Inflammatory macrophage treated with lipopolysaccharide for 1 hour (primary cell): ENCODE results near the gene GAGE12F.
"Not testable (repeated sequence)": the region's sequence is repeated elsewhere in the genome, so short reads cannot be mapped to it uniquely, and the experiment has no call there.

ENCODE experiments used
- DNase-seq, 2 donors: peaks; one replicate each; pipeline ENCODE4 v3.0.0-alpha.2; 2020 to 2022

Gene GAGE12F, protein sequence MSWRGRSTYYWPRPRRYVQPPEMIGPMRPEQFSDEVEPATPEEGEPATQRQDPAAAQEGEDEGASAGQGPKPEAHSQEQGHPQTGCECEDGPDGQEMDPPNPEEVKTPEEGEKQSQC

DNA sequence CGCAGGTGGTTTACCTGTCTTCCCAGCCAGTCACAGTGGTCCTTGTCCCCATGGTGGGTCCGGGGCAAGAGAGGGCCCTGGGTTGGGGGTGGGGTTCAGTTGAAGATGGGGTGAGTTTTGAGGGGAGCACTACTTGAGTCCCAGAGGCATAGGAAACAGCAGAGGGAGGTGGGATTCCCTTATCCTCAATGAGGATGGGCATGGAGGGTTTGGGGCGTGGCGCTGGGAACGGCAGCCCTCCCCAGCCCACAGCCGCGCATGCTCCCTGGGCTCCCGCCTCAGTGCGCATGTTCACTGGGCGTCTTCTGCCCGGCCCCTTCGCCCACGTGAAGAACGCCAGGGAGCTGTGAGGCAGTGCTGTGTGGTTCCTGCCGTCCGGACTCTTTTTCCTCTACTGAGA lies at the start of gene GAGE12F:
Gene GAGE12F, plus strand, starts transcription at position 301 of the 400 bp plus-strand sequence. CDS start 1,155 bp downstream, outside the sequence.
- DNase-seq = not testable (repeated sequence)

DNA sequence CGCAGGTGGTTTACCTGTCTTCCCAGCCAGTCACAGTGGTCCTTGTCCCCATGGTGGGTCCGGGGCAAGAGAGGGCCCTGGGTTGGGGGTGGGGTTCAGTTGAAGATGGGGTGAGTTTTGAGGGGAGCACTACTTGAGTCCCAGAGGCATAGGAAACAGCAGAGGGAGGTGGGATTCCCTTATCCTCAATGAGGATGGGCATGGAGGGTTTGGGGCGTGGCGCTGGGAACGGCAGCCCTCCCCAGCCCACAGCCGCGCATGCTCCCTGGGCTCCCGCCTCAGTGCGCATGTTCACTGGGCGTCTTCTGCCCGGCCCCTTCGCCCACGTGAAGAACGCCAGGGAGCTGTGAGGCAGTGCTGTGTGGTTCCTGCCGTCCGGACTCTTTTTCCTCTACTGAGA lies 28.8 kb upstream of the GAGE12F start, which contains the start of gene GAGE12C:
Gene GAGE12C, plus strand, starts transcription at position 301 of the 400 bp plus-strand sequence. CDS start 1,155 bp downstream, outside the sequence.
- DNase-seq = not testable (repeated sequence)

DNA sequence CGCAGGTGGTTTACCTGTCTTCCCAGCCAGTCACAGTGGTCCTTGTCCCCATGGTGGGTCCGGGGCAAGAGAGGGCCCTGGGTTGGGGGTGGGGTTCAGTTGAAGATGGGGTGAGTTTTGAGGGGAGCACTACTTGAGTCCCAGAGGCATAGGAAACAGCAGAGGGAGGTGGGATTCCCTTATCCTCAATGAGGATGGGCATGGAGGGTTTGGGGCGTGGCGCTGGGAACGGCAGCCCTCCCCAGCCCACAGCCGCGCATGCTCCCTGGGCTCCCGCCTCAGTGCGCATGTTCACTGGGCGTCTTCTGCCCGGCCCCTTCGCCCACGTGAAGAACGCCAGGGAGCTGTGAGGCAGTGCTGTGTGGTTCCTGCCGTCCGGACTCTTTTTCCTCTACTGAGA lies 19.2 kb upstream of the GAGE12F start, which contains the start of gene GAGE12D:
Gene GAGE12D, plus strand, starts transcription at position 301 of the 400 bp plus-strand sequence. CDS start 1,155 bp downstream, outside the sequence.
- not testable (repeated sequence) for DNase-seq

DNA sequence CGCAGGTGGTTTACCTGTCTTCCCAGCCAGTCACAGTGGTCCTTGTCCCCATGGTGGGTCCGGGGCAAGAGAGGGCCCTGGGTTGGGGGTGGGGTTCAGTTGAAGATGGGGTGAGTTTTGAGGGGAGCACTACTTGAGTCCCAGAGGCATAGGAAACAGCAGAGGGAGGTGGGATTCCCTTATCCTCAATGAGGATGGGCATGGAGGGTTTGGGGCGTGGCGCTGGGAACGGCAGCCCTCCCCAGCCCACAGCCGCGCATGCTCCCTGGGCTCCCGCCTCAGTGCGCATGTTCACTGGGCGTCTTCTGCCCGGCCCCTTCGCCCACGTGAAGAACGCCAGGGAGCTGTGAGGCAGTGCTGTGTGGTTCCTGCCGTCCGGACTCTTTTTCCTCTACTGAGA lies 9.7 kb upstream of the GAGE12F start, which contains the start of gene GAGE12E:
Gene GAGE12E, plus strand, starts transcription at position 301 of the 400 bp plus-strand sequence. CDS start 1,155 bp downstream, outside the sequence.
- not testable (repeated sequence) for DNase-seq

DNA sequence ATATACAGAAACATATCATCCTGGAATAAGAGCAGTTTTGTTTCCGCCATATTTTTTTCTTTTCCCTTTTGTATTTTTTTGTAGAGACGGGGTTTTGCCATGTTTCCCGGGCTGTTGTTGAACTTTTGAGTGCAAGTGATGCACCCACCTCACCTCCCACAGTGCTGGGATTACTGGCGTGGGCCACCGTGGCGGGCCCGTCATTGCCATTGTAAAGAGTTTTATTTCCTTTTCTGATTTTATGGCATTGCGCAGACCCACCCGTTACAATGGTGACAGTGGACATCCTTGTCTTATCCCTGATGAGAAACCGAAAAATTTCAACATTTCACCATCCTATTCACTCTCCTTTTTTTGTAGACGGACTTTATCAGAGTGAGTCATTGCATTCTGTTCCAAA lies 8.1 kb downstream of the GAGE12F start:
- DNase-seq = not testable (repeated sequence)

DNA sequence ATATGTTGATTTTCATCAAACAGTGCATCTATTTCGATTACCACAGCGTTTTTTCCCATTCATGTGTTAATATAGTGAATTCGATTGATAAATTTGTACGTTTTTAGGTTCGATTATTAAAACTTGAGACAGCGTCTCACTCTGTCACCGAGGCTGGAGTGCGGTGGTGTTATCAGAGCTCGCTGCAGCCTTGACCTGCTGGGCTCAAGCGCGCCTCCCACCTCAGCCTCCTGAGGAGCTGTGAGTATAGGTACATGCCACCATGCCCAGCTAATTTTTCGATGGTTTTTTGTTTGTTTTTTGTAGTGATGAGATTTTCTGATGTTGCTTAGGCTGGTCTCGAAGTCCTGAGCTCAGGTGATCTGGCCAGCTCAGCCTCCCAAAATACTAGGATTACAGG lies 8.5 kb downstream of the GAGE12F start:
- not testable (repeated sequence) for DNase-seq

DNA sequence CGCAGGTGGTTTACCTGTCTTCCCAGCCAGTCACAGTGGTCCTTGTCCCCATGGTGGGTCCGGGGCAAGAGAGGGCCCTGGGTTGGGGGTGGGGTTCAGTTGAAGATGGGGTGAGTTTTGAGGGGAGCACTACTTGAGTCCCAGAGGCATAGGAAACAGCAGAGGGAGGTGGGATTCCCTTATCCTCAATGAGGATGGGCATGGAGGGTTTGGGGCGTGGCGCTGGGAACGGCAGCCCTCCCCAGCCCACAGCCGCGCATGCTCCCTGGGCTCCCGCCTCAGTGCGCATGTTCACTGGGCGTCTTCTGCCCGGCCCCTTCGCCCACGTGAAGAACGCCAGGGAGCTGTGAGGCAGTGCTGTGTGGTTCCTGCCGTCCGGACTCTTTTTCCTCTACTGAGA lies 9.5 kb downstream of the GAGE12F start, which contains the start of gene GAGE12G:
Gene GAGE12G, plus strand, starts transcription at position 301 of the 400 bp plus-strand sequence. CDS start 1,155 bp downstream, outside the sequence.
- DNase-seq = not testable (repeated sequence)

DNA sequence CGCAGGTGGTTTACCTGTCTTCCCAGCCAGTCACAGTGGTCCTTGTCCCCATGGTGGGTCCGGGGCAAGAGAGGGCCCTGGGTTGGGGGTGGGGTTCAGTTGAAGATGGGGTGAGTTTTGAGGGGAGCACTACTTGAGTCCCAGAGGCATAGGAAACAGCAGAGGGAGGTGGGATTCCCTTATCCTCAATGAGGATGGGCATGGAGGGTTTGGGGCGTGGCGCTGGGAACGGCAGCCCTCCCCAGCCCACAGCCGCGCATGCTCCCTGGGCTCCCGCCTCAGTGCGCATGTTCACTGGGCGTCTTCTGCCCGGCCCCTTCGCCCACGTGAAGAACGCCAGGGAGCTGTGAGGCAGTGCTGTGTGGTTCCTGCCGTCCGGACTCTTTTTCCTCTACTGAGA lies 19.0 kb downstream of the GAGE12F start, which contains the start of gene GAGE12H:
Gene GAGE12H, plus strand, starts transcription at position 301 of the 400 bp plus-strand sequence. CDS start 1,155 bp downstream, outside the sequence.
- DNase-seq = not testable (repeated sequence)

DNA sequence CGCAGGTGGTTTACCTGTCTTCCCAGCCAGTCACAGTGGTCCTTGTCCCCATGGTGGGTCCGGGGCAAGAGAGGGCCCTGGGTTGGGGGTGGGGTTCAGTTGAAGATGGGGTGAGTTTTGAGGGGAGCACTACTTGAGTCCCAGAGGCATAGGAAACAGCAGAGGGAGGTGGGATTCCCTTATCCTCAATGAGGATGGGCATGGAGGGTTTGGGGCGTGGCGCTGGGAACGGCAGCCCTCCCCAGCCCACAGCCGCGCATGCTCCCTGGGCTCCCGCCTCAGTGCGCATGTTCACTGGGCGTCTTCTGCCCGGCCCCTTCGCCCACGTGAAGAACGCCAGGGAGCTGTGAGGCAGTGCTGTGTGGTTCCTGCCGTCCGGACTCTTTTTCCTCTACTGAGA lies 28.6 kb downstream of the GAGE12F start, which contains the start of gene GAGE2A:
Gene GAGE2A, plus strand, starts transcription at position 301 of the 400 bp plus-strand sequence. CDS start 1,155 bp downstream, outside the sequence.
- DNase-seq = not testable (repeated sequence)

DNA sequence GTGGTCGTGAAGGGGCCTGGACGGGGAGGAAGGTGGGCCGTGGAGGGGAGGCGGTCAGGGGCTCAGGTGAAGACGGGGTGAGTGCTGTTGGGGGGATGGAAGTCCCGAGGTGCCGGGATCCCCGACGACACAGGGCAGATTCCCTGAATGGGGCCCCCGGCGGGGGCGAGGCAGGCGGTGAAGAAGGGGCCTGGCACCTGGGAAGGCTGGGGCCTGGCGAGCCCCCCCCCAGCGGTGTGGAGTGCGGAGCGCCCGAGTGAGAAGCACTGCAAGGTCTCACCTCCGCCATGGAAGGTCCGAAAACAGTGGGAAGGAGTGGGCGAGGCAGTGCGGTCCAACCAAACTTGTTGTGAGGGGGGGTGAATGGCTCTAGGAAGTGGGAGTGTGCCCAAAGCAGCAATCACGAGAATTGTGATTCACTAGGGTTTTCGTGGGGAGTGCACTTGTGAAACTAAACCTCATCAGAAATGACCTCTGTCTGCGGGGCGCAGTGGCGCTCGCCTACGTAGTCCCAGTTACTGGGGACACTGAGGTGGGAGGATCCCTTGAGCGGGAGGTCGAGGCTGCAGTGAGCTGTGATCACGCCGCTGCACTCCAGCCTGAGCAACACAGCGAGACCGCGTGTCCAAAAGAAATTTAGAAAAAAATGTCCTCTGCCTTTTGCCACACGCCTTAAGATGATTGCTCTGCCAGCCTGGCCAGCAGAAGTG lies 29.3 kb downstream of the GAGE12F start:
- not testable (repeated sequence) for DNase-seq

DNA sequence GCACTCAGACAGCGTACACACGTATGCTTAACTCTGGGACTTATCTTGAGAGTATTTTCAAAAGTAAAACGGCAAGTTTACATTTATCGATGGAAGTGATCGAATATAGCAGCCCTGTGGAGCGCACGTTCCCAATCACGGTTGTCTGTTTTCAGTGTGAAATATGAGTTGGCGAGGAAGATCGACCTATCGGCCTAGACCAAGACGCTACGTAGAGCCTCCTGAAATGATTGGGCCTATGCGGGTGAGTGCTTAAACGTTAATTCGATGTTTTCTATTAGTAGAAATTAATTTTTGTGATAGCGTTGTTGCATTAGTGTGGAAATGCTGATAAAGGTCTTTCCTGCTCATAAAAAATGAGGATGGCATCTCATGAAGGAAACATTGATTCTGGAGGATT lies 29.8 kb downstream of the GAGE12F start:
- DNase-seq = not testable (repeated sequence)

DNA sequence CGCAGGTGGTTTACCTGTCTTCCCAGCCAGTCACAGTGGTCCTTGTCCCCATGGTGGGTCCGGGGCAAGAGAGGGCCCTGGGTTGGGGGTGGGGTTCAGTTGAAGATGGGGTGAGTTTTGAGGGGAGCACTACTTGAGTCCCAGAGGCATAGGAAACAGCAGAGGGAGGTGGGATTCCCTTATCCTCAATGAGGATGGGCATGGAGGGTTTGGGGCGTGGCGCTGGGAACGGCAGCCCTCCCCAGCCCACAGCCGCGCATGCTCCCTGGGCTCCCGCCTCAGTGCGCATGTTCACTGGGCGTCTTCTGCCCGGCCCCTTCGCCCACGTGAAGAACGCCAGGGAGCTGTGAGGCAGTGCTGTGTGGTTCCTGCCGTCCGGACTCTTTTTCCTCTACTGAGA lies 38.1 kb downstream of the GAGE12F start, which contains the start of gene GAGE1:
Gene GAGE1, plus strand, starts transcription at position 301 of the 400 bp plus-strand sequence. CDS start 1,155 bp downstream, outside the sequence.
- not testable (repeated sequence) for DNase-seq

DNA sequence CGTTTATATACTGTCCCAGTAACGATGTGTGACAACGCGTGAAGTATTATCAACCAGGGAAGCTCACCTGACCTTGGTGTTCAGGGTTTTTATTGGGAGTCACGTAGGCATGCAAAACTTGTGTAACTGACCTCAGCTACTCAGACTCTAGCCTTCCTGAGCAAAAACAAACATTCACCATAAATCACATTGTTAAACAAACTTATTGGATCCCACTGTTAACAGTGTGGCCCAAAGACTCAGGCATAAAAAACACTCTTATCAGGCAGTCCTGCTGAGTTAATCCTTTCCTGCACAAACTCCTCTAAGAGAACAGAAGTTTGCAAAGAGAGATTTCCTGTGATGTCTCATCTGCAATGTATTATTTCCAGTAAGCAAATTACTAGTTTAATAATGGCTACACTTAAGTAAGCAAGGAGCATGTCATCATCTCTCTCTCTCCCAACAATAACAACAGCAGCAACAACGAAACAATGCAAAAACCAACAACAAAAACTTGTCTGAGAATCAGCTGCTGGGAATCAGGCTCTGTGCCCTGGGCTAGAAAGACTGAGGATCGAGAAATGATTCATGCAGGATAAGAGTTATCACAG lies 50.2 kb downstream of the GAGE12F start:
- no peak for DNase-seq
